22Rv1 (cell line): ENCODE data around the gene ERICH6B.

ENCODE experiments used
- CTCF ChIP-seq: fragments of 450-650 bp; IDR thresholded peaks from 2 replicates; pipeline ENCODE4 v1.5.1; 2017; ENCODE audit warnings: mild to moderate bottlenecking
- ZFX ChIP-seq: fragments of 450-650 bp; IDR thresholded peaks from 2 replicates; pipeline ENCODE4 v1.6.1; 2017; ENCODE audit warnings: antibody characterized with exemption, borderline replicate concordance

DNA sequence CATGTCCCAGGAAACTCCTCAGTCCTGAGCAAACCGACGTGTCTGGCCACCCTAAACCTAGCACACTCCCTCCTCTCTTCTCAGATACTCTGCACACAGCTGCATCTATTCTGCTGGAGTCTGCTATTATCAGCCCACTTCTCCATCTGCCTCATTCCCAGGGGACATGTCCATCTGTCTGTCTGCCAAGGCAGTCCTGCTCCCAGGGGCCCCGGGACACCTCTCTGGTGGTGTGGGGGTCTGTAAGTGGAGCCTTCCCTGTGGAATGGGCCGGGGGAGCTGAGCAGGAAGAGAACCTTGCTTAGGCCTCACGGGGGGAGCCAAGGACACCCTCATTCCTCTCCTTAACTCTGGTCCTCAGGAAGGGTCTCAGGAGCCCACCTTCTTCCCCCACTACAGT lies 72.7 kb downstream of the ERICH6B start:
- TF ChIP-seq CTCF: no peak
- no peak for TF ChIP-seq ZFX
